ENCODE measurements around the gene PRKAR2B.

GRCh38 chr7:107115762-107116540 lies 71.4 kb downstream of the PRKAR2B start:
- TF ChIP-seq PATZ1 (CRISPR knock-in tag; IDR thresholded peaks at IDR 0.05; ENCODE audit: borderline replicate concordance) (no peak), RARB (CRISPR knock-in tag; IDR thresholded peaks at IDR 0.05) (no peak), TCF4 (CRISPR knock-in tag; IDR thresholded peaks at IDR 0.05; ENCODE audit: borderline replicate concordance) (no peak), ARNTL (CRISPR knock-in tag; IDR thresholded peaks at IDR 0.05; ENCODE audit: borderline replicate concordance, low read depth) (no peak), CREB5 (CRISPR knock-in tag; IDR thresholded peaks at IDR 0.05; ENCODE audit: low read depth) (no peak), SNAI2 (CRISPR knock-in tag; IDR thresholded peaks at IDR 0.05) (no peak), ISL1 (CRISPR knock-in tag; IDR thresholded peaks at IDR 0.05) (no peak)
